Measurements from ENCODE around the gene RAMACL. TPM values are rescaled to one million over a fixed set of nuclear protein-coding genes. Genes with fewer than 3 reads are reported as not detected.
A peak's percentile ranks its signal among the peaks of the same experiment; 100 is the strongest.
"Not testable (repeated sequence)": the region's sequence is repeated elsewhere in the genome, so short reads cannot be mapped to it uniquely, and the experiment has no call there.

The RAMACL gene
- total RNA-seq, 1 donor from 2014 or later = 4.9 TPM

GRCh38 chr6:166541876-166542579 is 44.5 kb downstream of the RAMACL start:
- peaks cover 12% of the 10 kb centered on the region for H3K27me3 Mint-ChIP-seq (ENCODE audit: unreplicated experiment)
- peak overlapping the region; percentile 54 for H3K27ac Mint-ChIP-seq (ENCODE audit: unreplicated experiment)
- H3K4me3 Mint-ChIP-seq (ENCODE audit: unreplicated experiment) = no peak overlapping the region
- H3K9me3 Mint-ChIP-seq (ENCODE audit: unreplicated experiment) = no peaks in the 10 kb centered on the region
- DNase-seq (ENCODE audit: low spot score) = no peak
- peaks cover 45% of the 10 kb centered on the region for H3K4me1 Mint-ChIP-seq (ENCODE audit: unreplicated experiment)
- no peak for TF ChIP-seq CTCF (IDR thresholded peaks at IDR 0.05; ENCODE audit: unreplicated experiment)
- peaks cover 38% of the 10 kb centered on the region for H3K36me3 Mint-ChIP-seq (ENCODE audit: low read depth, unreplicated experiment)

- Mint-ChIP-seq H3K4me1 (ENCODE audit: unreplicated experiment) (peaks cover 46% of the 10 kb centered on the region), H3K36me3 (ENCODE audit: low read depth, unreplicated experiment) (peaks cover 39% of the 10 kb centered on the region), H3K27ac (ENCODE audit: unreplicated experiment) (peak overlapping the region; percentile 54), H3K4me3 (ENCODE audit: unreplicated experiment) (no peak overlapping the region), H3K27me3 (ENCODE audit: unreplicated experiment) (peaks cover 12% of the 10 kb centered on the region), H3K9me3 (ENCODE audit: unreplicated experiment) (no peaks in the 10 kb centered on the region)
- DNase-seq (ENCODE audit: low spot score) = no peak
- no peak for TF ChIP-seq CTCF (IDR thresholded peaks at IDR 0.05; ENCODE audit: unreplicated experiment)
Measured at GRCh38 chr6:166541366-166541765, 45.1 kb downstream of the RAMACL start.

GRCh38 chr6:166540631-166541331 is 45.7 kb downstream of the RAMACL start:
- no peak for TF ChIP-seq CTCF (IDR thresholded peaks at IDR 0.05; ENCODE audit: unreplicated experiment)
- Mint-ChIP-seq H3K4me1 (ENCODE audit: unreplicated experiment) (peaks cover 46% of the 10 kb centered on the region), H3K4me3 (ENCODE audit: unreplicated experiment) (no peak overlapping the region), H3K36me3 (ENCODE audit: low read depth, unreplicated experiment) (peaks cover 38% of the 10 kb centered on the region), H3K27me3 (ENCODE audit: unreplicated experiment) (peaks cover 12% of the 10 kb centered on the region), H3K9me3 (ENCODE audit: unreplicated experiment) (no peaks in the 10 kb centered on the region), H3K27ac (ENCODE audit: unreplicated experiment) (peak overlapping the region; percentile 18)
- no peak for DNase-seq (ENCODE audit: low spot score)

GRCh38 chr6:166539543-166539942 is 46.9 kb downstream of the RAMACL start:
- no peak for TF ChIP-seq CTCF (IDR thresholded peaks at IDR 0.05; ENCODE audit: unreplicated experiment)
- DNase-seq (ENCODE audit: low spot score) = no peak
- Mint-ChIP-seq H3K36me3 (ENCODE audit: low read depth, unreplicated experiment) (peaks cover 37% of the 10 kb centered on the region), H3K4me3 (ENCODE audit: unreplicated experiment) (peak overlapping the region; percentile 26), H3K4me1 (ENCODE audit: unreplicated experiment) (peaks cover 46% of the 10 kb centered on the region), H3K27ac (ENCODE audit: unreplicated experiment) (no peak overlapping the region), H3K27me3 (ENCODE audit: unreplicated experiment) (peaks cover 12% of the 10 kb centered on the region), H3K9me3 (ENCODE audit: unreplicated experiment) (no peaks in the 10 kb centered on the region)

GRCh38 chr6:166539011-166539385 is 47.5 kb downstream of the RAMACL start:
- H3K27me3 Mint-ChIP-seq (ENCODE audit: unreplicated experiment); H3K27ac Mint-ChIP-seq (ENCODE audit: unreplicated experiment); H3K9me3 Mint-ChIP-seq (ENCODE audit: unreplicated experiment); DNase-seq (ENCODE audit: low spot score); H3K4me3 Mint-ChIP-seq (ENCODE audit: unreplicated experiment): not testable (repeated sequence)
- Mint-ChIP-seq H3K36me3 (ENCODE audit: low read depth, unreplicated experiment) (peaks cover 35% of the 10 kb centered on the region), H3K4me1 (ENCODE audit: unreplicated experiment) (peaks cover 43% of the 10 kb centered on the region)

Data from endothelial cell (in vitro differentiated cells).